Activated CD8-positive, alpha-beta memory T cell treated with anti-CD3 and anti-CD28 coated beads for 1 hour (primary cell): ENCODE data around the gene TXNDC11.

ENCODE experiments used
- DNase-seq, 2 donors: peaks; one replicate each; pipeline ENCODE4 v3.0.0-alpha.2; 2020; ENCODE audit warnings: low read depth in 1 of 2; ENCODE audit errors: extremely low read depth in 1 of 2

The TXNDC11 gene

DNA sequence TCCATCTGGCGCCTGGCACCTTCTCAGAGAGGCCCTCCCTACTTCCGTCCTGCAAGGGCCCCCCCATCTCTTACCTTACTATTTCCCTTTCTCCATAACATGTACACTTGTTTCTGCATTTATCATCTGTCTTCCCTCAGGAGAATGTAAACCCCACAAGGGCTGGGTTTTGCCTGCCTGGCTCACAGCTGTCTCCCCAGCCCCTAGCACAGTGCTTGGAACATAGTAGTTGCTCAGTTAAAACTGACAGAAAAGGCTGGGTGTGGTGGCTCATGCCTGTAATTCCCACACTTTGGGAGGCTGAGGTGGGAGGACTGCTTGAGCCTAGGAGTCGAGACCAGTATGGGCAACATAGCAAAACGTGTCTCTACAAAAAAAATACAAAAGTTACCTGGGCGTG, 80.1 kb downstream of the TXNDC11 start:
- no peak for DNase-seq

DNA sequence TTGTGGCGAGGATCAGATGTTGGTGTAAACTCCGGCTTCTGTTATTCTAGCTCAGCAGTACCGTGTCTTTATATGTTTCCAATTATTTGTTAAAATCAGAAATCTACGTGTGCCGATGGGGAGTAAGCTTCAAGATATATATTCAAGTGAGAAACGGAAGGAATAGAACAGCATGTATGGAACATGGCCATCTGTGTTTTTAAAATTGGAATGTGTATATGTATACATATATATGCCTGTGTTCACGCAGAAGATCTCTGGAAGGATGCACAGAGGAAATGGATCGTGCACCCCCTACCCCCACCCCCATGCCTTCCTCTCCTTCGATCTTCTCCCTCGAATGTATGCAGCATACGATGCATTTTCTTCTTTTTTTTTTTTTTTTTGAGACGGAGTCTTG, 82.1 kb downstream of the TXNDC11 start:
- no peak for DNase-seq

DNA sequence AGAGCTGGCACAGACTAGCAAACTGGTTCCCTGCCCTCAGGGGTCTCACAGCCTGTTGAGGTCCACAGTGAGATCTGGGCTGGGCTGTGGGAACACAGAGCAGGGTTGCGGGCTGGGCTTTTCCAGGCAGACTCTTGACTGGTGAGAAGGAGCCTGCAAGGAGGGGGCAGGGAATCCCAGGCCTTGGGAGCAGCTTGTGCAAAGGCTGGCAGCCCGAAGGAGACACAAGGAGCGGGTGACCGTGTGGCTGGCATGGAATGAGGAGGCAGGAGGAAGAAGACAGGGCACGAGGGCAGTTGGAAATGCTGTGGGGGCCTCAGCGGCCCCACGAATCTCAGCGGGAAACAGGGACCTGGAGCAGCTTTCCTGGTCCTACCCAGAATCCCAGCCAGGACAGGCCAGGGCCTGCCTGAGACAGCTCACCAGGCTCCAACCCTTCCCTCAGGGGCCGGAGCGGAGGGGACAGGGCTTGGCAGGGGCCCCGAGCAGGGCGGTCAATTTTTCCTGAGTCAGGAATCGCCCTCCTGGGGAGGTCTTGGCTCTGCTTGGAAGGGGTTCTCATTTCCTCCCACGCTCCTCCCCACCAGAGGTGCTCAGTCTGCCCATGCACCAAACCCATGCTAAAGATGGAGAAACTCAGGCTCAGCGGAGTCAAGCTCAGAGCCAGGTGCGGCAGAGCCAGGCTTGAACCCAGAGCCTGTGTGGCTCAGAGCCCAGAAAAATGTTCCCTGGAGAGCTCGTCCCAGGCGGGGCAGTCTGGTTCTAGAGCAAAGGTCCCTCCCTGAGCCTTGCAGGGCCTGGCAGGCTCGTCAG, 83.6 kb downstream of the TXNDC11 start:
- DNase-seq, result no peak

GRCh38 chr16:11657556-11657955, 85.1 kb downstream of the TXNDC11 start:
- no peak for DNase-seq

GRCh38 chr16:11655655-11656054, 87.0 kb downstream of the TXNDC11 start:
- DNase-seq, result no peak

GRCh38 chr16:11651796-11652195, 90.9 kb downstream of the TXNDC11 start:
- DNase-seq, result no peak

GRCh38 chr16:11650641-11651591, 91.7 kb downstream of the TXNDC11 start:
- DNase-seq, result no peak

DNA sequence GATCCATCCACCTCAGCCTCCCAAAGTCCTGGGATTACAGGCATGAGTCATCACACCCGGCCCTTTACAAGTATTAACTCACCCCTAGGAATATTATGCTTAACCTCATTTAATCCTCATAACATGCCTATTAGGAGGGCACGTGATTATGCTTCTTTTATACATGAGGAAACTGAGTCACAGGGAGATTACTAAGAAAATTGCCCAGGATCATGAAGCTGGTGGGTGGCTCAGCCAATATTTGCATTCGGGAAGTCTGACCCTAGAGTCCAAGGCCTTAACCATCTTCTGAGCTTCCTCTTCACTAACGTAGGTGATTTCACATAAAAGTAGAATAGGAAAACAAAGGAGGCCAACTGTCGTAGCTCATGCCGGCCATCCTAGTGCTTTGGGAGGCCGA, 93.4 kb downstream of the TXNDC11 start:
- DNase-seq, result no peak

- no peak for DNase-seq
Observed at GRCh38 chr16:11642765-11643116, 99.9 kb downstream of the TXNDC11 start.

DNA sequence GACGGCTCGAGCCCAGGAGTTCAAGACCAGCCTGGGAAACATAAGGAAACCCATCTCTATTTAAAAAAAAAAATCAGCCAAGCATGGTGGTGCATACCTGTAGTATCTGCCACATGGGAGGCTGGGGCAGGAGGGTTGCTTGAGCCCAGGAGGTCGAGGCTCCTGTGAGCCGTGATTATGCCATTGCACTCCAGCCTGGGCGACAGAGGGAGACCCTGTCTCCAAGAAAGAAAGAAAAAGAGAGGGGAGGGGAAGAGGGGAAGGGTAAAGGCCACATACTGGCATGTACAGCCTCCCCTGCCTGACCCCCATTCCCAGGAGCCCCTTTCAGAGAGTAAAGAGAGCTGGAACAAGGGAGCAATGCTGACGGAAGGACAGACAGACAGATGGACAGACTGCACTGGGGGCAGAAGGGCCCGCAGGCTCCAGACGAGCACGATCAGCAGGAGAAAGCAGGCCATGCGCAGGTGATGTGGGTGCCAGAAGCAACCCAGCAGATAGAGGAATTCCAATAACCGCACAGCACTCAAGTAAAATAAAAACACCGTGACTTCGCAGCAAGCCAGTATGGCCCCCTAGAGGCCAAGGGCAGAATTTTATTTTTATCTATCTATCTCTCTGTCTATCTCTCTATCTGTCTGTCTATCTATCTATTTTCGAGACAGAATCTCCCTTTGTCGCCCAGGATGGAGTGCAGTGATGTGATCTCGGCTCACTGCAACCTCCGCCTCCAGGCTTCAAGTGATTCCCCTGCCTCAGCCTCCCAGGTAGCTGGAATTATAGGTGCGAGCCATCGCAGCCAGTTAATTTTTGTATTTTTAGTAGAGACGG, 101.5 kb downstream of the TXNDC11 start:
- no peak for DNase-seq

- DNase-seq, result no peak
Observed at GRCh38 chr16:11639925-11640899, 102.4 kb downstream of the TXNDC11 start.

- DNase-seq, result no peak
Observed at GRCh38 chr16:11639008-11639562, 103.6 kb downstream of the TXNDC11 start.

GRCh38 chr16:11638140-11638539, 104.5 kb downstream of the TXNDC11 start:
- no peak for DNase-seq

DNA sequence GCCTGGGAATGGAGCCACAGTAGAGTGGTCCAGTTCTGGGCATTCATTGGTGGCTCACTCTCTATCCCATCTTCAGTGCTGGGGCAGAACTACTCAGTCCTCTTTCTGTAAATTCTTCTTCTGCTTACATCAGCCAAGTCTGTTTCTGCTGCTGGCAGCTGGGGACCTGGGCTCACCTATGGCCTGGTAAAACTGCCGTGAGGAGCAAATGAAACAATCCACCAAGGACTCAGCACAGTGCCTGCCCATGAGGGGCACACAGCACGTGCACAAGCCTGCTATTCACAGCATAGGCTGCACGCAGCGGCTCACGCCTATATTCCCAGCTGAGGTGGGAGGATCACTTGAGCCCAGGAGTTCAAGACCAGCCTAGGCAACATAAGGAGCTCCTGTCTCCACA, 105.3 kb downstream of the TXNDC11 start:
- DNase-seq, result no peak

DNA sequence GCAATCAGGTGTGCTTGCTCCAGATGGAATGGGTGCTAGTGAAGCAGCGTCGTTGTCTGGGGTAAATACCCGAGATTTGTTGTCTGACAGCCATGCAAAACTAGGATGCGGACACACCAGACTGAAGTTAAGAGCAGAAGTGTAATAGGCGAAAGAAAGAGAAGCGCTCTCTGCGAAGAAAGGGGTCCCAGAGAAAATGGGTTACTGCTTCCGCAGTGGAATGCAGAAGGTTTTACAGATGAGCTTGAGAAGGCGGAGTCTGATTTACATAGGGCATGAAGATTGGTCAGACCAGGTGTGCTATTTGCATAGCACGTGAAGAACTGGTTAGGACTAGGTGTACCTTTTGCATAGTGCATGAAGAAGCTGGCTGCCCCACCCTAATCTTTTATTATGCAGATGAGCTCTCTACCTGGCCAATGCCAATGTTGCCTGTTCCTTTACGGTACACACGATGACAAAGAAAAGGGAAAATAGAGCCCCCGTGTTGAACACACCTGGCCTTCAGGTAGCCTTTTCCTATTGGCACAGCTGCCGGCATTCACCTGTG, 106.4 kb downstream of the TXNDC11 start:
- DNase-seq, result no peak

DNA sequence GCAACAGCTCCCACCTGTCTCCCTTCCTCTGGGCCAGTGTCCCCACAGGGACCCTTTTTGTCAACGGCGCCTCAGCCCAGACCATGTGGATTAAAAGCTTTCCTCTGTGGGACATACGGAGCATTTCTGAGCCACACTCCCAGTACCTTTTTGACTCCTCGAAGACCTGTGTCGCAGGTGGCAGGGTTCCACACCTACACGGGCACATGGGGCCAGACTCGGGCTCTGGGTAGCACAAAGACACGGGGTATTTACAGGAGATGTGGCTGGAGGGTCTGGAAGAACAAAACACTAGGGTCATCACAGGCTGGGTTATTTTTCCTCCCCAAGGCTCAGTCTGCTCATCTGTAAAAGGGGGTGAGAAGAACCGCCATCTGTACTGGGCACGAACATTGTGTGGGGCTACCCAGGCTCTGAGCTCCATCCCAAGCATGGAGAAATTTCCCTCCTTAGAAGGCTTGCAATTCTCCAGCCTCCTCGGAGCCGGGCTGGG, 106.9 kb downstream of the TXNDC11 start:
- no peak for DNase-seq

- DNase-seq, result no peak
Observed at GRCh38 chr16:11635113-11635652, 107.5 kb downstream of the TXNDC11 start.

DNA sequence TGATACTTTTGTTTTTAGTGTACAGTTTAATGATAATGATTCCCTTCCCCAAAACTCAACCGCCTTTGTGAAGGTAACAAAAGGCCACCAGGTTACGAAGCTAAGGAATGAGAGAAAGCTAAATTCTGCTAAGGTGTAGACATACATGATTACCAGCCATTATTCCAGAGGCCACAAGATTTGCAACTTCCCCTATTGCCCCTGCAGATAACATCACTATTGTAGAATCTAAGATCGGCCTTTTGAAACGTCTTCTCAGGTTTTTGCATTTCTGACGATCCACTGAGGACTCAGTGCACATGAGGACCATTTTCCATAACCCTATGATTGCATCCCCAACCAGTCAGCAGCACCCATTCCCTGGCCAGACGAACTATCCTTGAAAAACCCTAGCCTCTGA, 108.3 kb downstream of the TXNDC11 start:
- DNase-seq, result no peak

GRCh38 chr16:11633113-11633512, 109.5 kb downstream of the TXNDC11 start:
- no peak for DNase-seq
